ENCODE data around the gene MRPS21.
A peak's percentile ranks its signal among the peaks of the same experiment; 100 is the strongest.

Gene MRPS21

GRCh38 chr1:150293433-150294253, at the start of gene MRPS21:
Gene MRPS21, plus strand, starts transcription at chr1:150293861. Its CDS starts 506 bp downstream, at chr1:150294367.
- peak; percentile 94 for DNase-seq

DNA sequence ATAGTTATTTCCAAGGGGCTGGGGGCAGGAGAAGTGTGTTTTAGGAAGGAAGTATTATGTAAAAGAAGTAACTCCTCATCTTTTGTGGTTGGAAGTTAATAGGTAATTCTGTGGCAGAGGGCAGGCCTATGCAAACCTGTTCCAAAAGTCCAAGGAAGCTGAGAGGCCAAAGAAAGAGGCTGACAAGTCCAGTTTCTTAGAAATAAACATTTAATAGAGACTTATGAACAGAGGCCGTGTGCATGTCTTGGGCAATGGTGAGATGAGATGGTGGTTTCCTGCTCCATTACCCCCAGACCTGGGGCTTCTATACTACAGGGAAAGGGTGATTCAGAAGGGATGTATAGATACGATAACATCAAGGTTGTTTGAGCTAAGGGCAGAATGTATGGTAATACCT, 43.7 kb upstream of the MRPS21 start:
- no peak for DNase-seq

DNA sequence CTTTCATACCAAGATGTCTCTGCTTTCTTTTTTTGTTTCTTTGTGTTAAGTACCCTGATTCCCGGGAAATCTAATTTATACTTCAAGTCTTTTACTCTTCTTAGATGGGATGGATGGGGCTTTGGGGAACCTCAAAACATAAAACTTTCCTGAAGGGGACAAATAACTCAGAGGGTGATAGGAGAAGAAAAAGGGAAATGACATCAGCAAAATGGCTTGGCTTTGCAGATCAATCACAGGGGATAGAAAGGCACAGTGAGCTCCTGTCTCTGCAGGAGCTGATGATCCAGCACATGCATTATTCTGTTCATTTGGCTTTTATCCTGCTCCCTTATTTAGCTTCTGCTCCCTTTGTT, 37.5 kb upstream of the MRPS21 start:
- no peak for DNase-seq

GRCh38 chr1:150256554-150257341, 36.9 kb upstream of the MRPS21 start:
- DNase-seq, result peak; percentile 73

- peak; percentile 77 for DNase-seq
These were observed 35.8 kb upstream of the MRPS21 start, which contains the start of gene CA14 for GRCh38 chr1:150257624-150258585. Gene CA14, plus strand, starts transcription at chr1:150257774. Its CDS starts 355 bp downstream, at chr1:150258129.

DNA sequence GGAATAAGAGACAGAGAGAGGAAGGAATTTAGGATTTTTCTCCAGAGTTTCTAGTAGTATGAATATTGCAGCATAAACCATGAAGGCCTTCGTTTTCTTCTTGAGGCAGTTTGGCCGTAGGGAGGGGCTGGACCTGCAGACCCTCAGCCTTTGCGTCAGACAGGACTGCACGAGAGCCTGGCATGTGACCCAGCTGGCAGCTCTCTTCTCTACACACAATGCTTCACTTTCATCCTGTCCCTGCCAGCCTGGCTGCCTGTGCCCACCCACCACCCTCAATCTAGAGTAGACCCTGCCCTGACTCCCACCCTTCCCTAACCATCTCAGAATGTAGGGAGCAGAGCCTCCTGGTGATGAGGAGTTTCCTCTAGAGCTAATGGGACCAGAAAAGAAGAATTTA, 34.4 kb upstream of the MRPS21 start:
- no peak for DNase-seq

DNA sequence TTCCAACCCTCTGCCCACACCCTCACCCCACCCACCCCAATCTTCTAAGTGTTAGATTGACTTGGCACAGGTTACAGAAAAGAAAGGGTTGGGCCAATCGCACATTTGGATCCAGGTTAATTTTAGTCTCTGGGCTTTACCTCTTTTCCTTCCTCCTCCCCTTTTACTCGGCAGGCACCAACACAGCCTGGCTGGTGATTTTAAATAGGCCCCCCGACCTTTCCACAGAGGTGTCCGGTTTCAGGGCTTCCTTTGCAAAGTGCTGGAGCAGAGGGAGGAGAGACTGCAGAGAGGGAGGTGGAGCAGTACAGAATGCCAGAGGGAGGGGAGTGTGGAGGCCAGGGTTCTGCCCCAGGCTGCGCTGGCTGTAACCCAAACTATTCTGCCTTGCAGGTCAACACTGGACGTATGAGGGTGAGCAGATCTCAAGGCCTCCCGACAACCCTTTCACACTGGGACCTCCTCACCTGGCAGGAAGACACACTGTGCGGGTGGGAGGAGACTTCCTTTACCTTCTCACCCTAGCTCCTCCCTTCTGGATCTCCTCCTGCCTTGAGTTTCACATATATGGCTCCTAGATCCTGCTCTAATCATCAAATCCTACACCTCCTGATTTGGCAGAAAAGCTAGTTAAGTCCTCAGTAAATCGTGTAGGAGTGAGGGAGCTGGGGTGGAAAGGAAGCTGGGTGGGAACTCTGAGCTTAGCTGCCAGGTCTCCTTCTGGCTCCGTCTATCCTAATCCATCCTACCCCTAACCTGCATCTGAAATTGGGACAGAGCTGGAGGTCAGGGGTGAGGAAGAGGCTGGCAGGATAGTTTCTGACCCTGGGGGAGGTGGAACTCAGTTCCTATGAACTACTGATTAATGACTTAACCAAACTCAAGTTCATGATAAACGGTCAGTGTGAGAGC, 33.6 kb upstream of the MRPS21 start:
- DNase-seq, result peak; percentile 91

DNA sequence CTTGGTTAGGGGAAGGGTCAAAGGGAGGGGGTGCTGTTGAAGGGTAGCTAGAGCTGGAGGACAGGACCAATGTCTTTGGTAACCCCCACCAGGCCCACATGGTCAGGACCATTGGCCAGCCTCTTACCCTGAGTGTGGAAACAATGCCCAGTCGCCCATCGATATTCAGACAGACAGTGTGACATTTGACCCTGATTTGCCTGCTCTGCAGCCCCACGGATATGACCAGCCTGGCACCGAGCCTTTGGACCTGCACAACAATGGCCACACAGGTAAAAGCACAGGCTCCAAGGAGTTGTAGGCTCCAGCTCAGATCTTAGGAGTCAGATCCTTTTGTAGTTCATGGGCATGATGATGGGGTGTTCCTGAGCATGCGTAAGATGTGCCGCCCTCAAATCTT, 32.3 kb upstream of the MRPS21 start:
- no peak for DNase-seq

GRCh38 chr1:150262388-150263320, 31.0 kb upstream of the MRPS21 start:
- DNase-seq, result no peak

DNA sequence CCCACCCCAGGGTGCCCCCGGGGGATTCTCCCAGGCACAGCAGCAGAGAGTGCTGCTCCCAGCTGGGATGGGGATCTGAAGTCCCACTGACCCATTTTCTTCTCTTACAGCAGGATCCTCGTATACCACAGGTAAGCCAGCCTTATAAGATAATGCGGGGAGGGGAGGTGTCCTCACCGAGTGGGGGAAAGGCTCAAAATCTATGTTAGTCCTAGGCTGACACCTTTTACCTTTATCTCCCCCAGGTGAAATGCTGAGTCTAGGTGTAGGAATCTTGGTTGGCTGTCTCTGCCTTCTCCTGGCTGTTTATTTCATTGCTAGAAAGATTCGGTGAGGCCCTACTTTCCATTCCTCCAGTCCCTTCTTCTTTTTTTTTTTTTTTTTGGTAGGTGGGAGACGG, 30.1 kb upstream of the MRPS21 start:
- DNase-seq, result no peak

DNA sequence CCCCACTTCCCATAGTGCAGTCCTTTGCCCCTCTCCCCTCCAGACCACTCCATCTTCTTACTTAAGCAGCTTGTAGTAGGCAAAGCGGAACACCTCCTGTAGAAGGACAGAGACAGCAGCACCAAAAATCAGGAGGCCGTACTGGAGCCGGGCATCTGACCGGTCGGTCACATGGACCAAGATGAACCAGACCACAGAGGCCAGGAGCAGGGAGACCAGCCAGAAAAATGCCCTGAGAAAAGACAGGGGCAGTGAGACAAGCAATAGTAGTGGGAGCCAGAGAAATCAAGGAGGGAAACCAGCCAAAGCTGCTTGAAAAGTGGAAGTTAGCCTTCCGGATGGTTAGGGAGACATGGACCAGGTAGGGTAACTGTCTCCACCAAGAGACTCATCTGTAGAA, 25.8 kb upstream of the MRPS21 start:
- DNase-seq, result no peak

GRCh38 chr1:150268340-150268704, 25.3 kb upstream of the MRPS21 start:
- no peak for DNase-seq

DNA sequence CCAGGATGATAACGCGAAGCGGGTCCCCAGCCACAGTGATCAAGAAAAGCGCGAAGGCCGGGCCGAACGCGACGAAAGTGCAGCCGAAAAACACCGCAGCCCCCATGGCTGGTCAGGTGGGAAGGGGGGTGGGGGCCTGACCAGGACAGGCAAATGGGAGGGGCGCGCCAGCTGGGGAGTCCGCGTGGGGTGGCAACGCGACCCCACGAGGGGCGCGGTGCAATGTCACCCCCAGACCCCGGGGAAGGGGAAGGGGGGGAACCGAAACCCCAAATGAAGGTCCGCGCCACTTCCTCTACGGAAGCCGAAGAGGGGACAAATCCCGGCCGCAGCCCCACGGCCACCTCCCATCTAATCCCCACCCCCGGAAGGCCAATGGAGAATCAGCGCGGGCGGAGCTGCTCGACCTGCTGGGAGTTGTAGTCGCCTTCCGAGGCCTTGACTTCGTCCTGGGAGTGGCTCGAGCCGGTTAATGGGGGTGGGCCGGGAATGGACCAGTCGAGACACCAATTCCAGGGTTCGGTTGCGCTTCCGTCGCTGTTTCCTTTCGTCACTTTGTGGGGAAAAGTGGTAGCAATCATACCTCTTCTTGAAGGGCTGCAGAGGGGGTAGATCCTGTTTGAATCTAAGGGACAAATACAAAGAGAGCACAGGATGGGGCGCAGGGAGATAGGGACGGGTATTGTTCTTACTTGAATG, 24.8 kb upstream of the MRPS21 start, which contains the start of gene APH1A:
Gene APH1A, minus strand, starts transcription at position 312 of the 699 bp plus-strand sequence. Its CDS starts 206 bp downstream, at position 106.
- DNase-seq, result peak; percentile 99

GRCh38 chr1:150269451-150269850, 24.2 kb upstream of the MRPS21 start:
- DNase-seq, result no peak

DNA sequence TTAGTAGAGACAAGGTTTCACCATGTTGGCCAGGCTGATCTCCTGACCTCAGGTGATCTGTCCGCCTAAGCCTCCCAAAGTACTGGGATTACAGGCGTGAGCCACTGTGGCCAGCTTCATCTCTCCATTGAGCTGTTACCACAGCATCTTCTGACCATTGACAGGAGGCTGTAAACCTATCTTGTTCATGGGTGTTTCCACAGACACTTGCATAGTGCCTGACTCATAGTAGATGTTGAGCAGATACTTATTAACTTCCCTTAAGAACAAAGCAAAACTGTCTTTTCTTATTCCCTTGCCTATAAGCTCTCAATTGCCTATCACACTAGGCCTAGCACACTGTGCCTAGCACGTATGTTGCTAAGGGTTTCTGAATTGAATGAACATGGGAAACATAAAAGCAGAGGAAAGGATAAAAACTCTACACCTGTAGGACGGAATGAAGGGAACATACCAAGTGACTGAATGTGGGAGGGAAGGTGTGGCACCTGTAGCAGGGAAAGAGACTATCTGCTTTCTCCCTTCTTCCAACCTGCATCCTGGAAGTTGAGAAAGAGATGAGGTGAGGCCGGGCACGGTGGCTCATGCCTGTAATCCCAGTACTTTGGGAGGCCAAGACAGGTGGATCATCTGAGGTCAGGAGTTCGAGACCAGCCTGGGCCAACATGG, 22.2 kb upstream of the MRPS21 start:
- no peak for DNase-seq

GRCh38 chr1:150273311-150273710, 20.4 kb upstream of the MRPS21 start:
- DNase-seq, result no peak

DNA sequence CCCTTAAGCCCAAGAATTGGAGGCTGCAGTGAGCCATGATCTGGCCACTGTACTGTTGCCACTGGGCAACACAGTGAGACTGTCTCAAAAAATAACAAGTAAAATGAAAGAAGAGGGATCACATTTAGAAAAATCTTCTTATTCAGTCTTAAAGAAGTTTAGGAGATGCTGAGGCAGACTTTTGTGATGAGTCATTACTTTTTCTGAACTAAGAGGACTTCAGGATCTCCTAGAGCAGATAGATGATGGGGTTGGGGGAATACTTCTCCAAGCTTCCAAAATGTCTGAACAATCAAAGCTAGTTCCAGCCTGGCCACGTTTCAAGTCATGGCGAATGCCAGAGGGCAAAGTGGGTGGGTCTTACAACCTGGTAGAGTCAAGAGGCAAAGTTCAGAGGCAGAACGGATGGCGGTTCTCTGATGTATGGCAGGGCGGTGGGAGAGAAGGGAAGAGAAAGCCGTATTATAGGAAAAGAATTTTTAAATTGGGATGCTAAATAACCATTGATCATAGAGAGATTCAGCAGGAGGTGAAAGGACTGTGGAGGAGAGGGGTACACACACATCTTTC, 13.4 kb upstream of the MRPS21 start:
- no peak for DNase-seq

- peak; percentile 65 for DNase-seq
These were observed 12.4 kb upstream of the MRPS21 start for GRCh38 chr1:150281221-150281757.
